ENCODE results near the gene PLEKHO2.

GRCh38 chr15:64807751-64808222, 33.9 kb upstream of the PLEKHO2 start:
- TF ChIP-seq POLR2A (IDR thresholded peaks at IDR 0.05), result no peak
- TF ChIP-seq, protein P1, sequence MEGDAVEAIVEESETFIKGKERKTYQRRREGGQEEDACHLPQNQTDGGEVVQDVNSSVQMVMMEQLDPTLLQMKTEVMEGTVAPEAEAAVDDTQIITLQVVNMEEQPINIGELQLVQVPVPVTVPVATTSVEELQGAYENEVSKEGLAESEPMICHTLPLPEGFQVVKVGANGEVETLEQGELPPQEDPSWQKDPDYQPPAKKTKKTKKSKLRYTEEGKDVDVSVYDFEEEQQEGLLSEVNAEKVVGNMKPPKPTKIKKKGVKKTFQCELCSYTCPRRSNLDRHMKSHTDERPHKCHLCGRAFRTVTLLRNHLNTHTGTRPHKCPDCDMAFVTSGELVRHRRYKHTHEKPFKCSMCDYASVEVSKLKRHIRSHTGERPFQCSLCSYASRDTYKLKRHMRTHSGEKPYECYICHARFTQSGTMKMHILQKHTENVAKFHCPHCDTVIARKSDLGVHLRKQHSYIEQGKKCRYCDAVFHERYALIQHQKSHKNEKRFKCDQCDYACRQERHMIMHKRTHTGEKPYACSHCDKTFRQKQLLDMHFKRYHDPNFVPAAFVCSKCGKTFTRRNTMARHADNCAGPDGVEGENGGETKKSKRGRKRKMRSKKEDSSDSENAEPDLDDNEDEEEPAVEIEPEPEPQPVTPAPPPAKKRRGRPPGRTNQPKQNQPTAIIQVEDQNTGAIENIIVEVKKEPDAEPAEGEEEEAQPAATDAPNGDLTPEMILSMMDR (IDR thresholded peaks at IDR 0.05), result no peak
